Heart left ventricle (tissue), 16 donors: Measurements from ENCODE around the gene SARNP. TPM values are rescaled to one million over a fixed set of nuclear protein-coding genes. Genes with fewer than 3 reads are reported as not detected.
"Not testable (repeated sequence)": the region's sequence is repeated elsewhere in the genome, so short reads cannot be mapped to it uniquely, and the experiment has no call there.

Source experiments
- ATAC-seq, 4 donors: fragments of 200-7000 bp; cut with Tn5 transposase; one replicate each; pipeline ENCODE4 v1.9.1; 2020 to 2022; ENCODE audit warnings: moderate library complexity in 4 of 4, mild to moderate bottlenecking in 3 of 4, moderate number of reproducible peaks in 1 of 4
- DNase-seq, 5 donors: peaks; one replicate each; pipeline ENCODE4 v3.0.0-alpha.2; 2020
- H3K27ac ChIP-seq, 12 donors: fragments of 200-600 bp; sonication (generic) in 4 of 12; one replicate each; pipeline versions ENCODE4 v1.5.0 to v1.8.0; 2016 to 2022; ENCODE audit warnings: mild to moderate bottlenecking in 2 of 12
- H3K27me3 ChIP-seq, 9 donors: fragments of 200-600 bp; sonication (generic) in 2 of 9; one replicate each; pipeline versions ENCODE4 v1.5.1 to v1.8.0; 2016 to 2022; ENCODE audit warnings: mild to moderate bottlenecking in 3 of 9
- H3K36me3 ChIP-seq, 9 donors: fragments of 200-600 bp; sonication (generic) in 2 of 9; one replicate each; pipeline versions ENCODE4 v1.5.0 to v1.8.0; 2018 to 2022; ENCODE audit warnings: mild to moderate bottlenecking in 2 of 9
- H3K4me1 ChIP-seq, 12 donors: fragments of 200-600 bp; sonication (generic) in 4 of 12; one replicate each; pipeline versions ENCODE4 v1.5.0 to v1.8.0; 2016 to 2022; ENCODE audit warnings: mild to moderate bottlenecking in 3 of 12
- H3K4me3 ChIP-seq, 12 donors: fragments of 200-600 bp; sonication (generic) in 4 of 12; one replicate each; pipeline versions ENCODE4 v1.5.0 to v1.8.0; 2017 to 2022; ENCODE audit warnings: mild to moderate bottlenecking in 9 of 12, moderate library complexity in 4 of 12
- H3K9me3 ChIP-seq, 12 donors: fragments of 200-600 bp; sonication (generic) in 4 of 12; one replicate each; pipeline versions ENCODE4 v1.5.0 to v1.8.0; 2016 to 2022; ENCODE audit warnings: mild to moderate bottlenecking in 1 of 12
- POLR2A ChIP-seq, 2 donors: fragments of 450-650 bp; IDR thresholded peaks; one replicate each; pipeline ENCODE4 v1.6.1; 2017; ENCODE audit warnings: antibody characterized with exemption in 2 of 2, mild to moderate bottlenecking in 2 of 2, moderate library complexity in 2 of 2
- WGBS, 4 donors: extraction: QIAGEN DNeasy Blood & Tissue Kit in 2 of 4; methylation state at CpG; one replicate each; pipeline versions ENCODE4 v1.1.5 to v1.1.7; 2013 to 2018; 5-methylcytosine and 5-hydroxymethylcytosine counted together
- intact Hi-C, 10 donors: fragments of 100-400 bp; cut with DNase I; formaldehyde crosslinking; loops; one replicate each; pipeline versions ENCODE4 v1.11.1 to v1.14.2; 2022
- polyA plus RNA-seq, 2 donors: library from polyadenylated mRNA; stranded (reverse); fragments of 200-250 nt; gene quantifications; one replicate each; pipeline ENCODE4 v1.2.3, GENCODE V29; 2013
- total RNA-seq, 9 donors: library from RNA; depleted of rRNA in 2 of 9; stranded (reverse); fragments of >200 nt in 2 of 9; fragmentation: NEBNext Ultra II Directional in 3 of 9; extraction: Animal tissue kit (Norgen Biotek cat#: 25700) in 3 of 9; gene quantifications; one replicate each; pipeline versions ENCODE4 v1.1.0 to v1.2.4, GENCODE V29; 2016 to 2023
- TF ChIP-seq, protein P1 (sequence below), 12 donors: fragments of 200-600 bp; sonication (generic) in 4 of 12; IDR thresholded peaks; one replicate each; pipeline versions ENCODE4 v1.5.0 to v1.8.0; 2018 to 2022; ENCODE audit warnings: antibody characterized with exemption in 12 of 12, mild to moderate bottlenecking in 5 of 12
- donor health status: ischemic (EF 13 %, LVEDD 7.1; RV severe dilation, severe dysfunction).
- donor health status: healthy with polysubstance abuse.
- donor health status: DM: no; HTN: yes; CAD: no.
- donor health status: DM: no; HTN: no; CAD: no.
- donor health status: ischemic (EF 25% LVEDD 6.9; RV normal size, moderate dysfunction).
- donor health status: ischemic (EF 25% LVEDD 5.7; RV mildly dilated, moderate dysfunction).
- donor health status: healthy.
- donor health status: DM: yes; HTN: yes; CAD: no.
- donor health status: ischemic (EF 35%, LVEDD 5.7; RV mildly dilated, moderate dysfunction).
- donor health status: nonischemic (EF 11% LVEDD 7.7; RV severe dilation, severe dysfunction).
- donor health status: DM: yes; HTN: yes; CAD: no.
- donor health status: PGD.
- donor health status: ischemic (EF 29% LVEDD 5.4; RV normal size, mild dysfunction).
- donor health status: nonischemic (EF 23%, LVEDD 6.1; RV moderate dilation, normal function).

The SARNP gene
- total and polyA plus RNA-seq, 11 donors, result 47.2 to 138 (median 55.9) TPM

DNA sequence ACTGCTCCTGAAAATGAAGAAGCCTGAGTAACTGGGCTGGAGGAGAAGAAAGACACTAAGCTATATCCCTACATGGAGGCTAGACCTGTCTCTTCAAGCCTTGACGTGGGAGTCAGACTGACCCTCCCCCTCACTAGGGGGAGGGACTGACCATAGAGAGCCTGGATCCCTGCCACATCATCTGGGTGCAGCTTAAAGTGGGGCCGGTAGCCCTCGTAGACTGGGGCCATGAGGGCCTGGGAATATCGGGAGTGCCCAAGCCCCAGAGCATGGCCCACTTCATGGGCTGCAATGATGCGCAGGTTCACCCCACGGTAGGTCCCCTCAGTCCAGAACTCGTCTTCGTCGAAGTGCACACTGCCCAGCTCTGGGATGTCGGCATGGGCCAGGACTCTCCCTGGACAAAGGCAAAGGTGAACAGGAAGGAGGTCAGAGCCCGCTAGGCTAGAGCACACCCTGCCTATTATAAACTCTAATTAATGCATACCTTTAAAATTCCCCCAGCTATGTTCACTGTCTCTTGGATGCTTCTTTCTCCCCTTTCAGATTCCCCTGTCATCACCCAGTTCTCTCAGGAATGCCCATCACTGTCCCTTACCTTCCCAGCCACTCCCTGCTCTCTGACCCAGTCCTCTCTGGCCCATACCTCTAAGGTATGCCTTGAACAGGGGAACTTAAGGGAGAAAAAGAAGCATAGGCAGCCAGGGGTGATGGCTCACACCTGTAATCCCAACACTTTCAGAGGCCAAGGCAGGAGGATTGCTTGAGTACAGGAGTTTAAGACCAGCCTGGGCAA lies 22.0 kb upstream of the SARNP start:
- TF ChIP-seq, protein P1, sequence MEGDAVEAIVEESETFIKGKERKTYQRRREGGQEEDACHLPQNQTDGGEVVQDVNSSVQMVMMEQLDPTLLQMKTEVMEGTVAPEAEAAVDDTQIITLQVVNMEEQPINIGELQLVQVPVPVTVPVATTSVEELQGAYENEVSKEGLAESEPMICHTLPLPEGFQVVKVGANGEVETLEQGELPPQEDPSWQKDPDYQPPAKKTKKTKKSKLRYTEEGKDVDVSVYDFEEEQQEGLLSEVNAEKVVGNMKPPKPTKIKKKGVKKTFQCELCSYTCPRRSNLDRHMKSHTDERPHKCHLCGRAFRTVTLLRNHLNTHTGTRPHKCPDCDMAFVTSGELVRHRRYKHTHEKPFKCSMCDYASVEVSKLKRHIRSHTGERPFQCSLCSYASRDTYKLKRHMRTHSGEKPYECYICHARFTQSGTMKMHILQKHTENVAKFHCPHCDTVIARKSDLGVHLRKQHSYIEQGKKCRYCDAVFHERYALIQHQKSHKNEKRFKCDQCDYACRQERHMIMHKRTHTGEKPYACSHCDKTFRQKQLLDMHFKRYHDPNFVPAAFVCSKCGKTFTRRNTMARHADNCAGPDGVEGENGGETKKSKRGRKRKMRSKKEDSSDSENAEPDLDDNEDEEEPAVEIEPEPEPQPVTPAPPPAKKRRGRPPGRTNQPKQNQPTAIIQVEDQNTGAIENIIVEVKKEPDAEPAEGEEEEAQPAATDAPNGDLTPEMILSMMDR (IDR thresholded peaks at IDR 0.05), result no peak
- TF ChIP-seq POLR2A (IDR thresholded peaks at IDR 0.05), result no peak
- Histone ChIP-seq H3K36me3 (peaks cover 0 to 14% (median 0%) of the 10 kb centered on the region in 9 donors), H3K4me3 (no peak overlapping the region), H3K9me3 (no peaks in the 10 kb centered on the region), H3K27me3 (no peaks in the 10 kb centered on the region), H3K4me1 (peaks cover 0 to 15% (median 0%) of the 10 kb centered on the region in 12 donors), H3K27ac (no peak overlapping the region)
- ATAC-seq (no peak), DNase-seq (no peak)
- WGBS, 4 donors, result 75 to 88% (median 80%) methylated on average over 6 to 11 of the region's 11 CpGs
- intact Hi-C loops, result no loop called here

DNA sequence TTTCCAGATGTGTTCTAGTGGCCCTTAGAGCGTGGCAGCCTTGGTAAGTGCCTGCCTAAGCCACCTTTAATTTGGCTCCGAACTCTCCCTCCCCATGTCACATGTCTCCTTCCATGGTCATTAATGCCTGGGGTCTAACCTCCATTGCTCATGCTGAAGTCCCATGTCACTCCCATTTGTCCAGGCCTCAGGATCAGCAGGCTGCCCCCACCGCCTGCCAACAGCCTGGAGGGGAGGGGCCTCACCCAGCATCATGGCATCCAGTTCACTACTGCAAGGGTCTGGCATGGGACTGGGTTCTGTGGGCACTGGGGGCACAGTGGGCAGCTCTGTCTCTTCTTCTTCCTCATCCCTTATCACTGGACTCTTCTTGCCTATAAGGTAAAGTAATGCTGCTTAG lies 20.8 kb upstream of the SARNP start:
- 91 to 97% (median 95%) methylated on average over 2 to 3 of the region's 3 CpGs for WGBS, 4 donors
- TF ChIP-seq, protein P1 (IDR thresholded peaks at IDR 0.05), result no peak
- no peak for TF ChIP-seq POLR2A (IDR thresholded peaks at IDR 0.05)
- intact Hi-C loops, result no loop called here

DNA sequence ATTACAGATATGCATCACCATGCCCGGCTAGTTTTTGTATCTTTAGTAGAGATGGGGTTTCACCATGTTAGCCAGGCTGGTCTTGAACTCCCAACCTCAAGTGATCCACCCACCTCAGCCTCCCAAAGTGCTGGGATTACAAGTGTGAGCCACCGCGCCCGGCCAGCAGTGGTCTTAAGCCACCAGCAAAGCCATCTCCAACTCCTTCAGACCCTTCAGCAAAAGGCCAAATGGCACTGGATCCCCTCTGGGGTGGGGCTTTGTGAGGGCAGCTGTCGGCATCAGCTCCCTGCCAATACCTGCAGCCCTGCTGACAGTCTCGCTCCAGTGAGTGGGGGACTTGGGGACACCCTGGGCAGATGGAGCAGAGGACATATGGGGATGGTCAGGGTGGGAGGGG lies 16.9 kb upstream of the SARNP start:
- intact Hi-C loops, result loop anchor here in 4 of 10 donors (5.0 kb wide), 2 partner anchors 93 to 103 kb away; partner anchors contain the start of gene PYM1 (in 3 of the 4)
- not testable (repeated sequence) for H3K27ac ChIP-seq, H3K27me3 ChIP-seq, DNase-seq, H3K4me3 ChIP-seq, ATAC-seq, H3K9me3 ChIP-seq
- 79 to 100% (median 84%) methylated on average over 5 to 6 of the region's 6 CpGs for WGBS, 4 donors
- Histone ChIP-seq H3K4me1 (peaks cover 0 to 19% (median 9%) of the 10 kb centered on the region in 12 donors), H3K36me3 (peaks cover 0 to 12% (median 0%) of the 10 kb centered on the region in 9 donors)

More for the DNA sequence above, 20.8 kb upstream of the SARNP start:
- H3K36me3 ChIP-seq, result peaks cover 0 to 15% (median 0%) of the 10 kb centered on the region in 9 donors
- ATAC-seq, result no peak
- no peak overlapping the region for H3K4me3 ChIP-seq
- H3K4me1 ChIP-seq, result peaks cover 0 to 14% (median 0%) of the 10 kb centered on the region in 12 donors
- H3K27ac ChIP-seq, result no peak overlapping the region
- H3K27me3 ChIP-seq, result no peaks in the 10 kb centered on the region
- no peaks in the 10 kb centered on the region for H3K9me3 ChIP-seq
- DNase-seq, result no peak

DNA sequence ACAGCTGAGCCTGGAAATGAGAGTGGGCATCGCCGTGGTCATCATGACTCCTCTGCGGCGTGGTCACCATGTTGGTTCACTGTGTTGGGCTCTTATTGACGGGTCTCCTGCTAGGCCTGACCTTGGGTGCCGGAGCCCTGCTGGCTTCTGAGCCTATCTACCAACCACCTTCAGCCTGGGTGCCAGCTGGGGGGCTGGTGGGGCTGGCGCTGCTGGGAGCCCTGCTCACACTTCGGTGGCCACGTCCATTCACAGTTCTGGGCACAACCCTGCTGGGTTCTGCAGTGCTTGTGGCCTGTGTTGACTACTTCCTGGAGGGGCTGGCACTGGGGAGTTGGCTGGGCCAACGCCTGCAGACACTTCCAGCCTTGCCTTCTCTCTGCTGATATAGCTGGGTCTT lies 15.5 kb upstream of the SARNP start:
- Histone ChIP-seq H3K9me3 (no peaks in the 10 kb centered on the region), H3K36me3 (peaks cover 0 to 12% (median 0%) of the 10 kb centered on the region in 9 donors), H3K27ac (no peak overlapping the region), H3K4me3 (no peak overlapping the region), H3K27me3 (no peaks in the 10 kb centered on the region), H3K4me1 (peaks cover 0 to 28% (median 17%) of the 10 kb centered on the region in 12 donors)
- no peak for TF ChIP-seq POLR2A (IDR thresholded peaks at IDR 0.05)
- TF ChIP-seq, protein P1 (IDR thresholded peaks at IDR 0.05), result no peak
- intact Hi-C loops, result loop anchor here in 4 of 10 donors (5.0 kb wide), 2 partner anchors 94 to 104 kb away; partner anchors contain the start of gene PYM1 (in 3 of the 4)
- ATAC-seq (no peak), DNase-seq (no peak)
- 87 to 96% (median 95%) methylated on average over 9 to 10 of the region's 10 CpGs for WGBS, 4 donors
